CD4-positive, alpha-beta T cell treated with Interleukin-21 for 1 hour (primary cell): Measurements from ENCODE around the gene FKBP5.

Experiments
- DNase-seq: peaks from one replicate; pipeline ENCODE4 v3.0.0-alpha.2; 2020

Gene FKBP5

GRCh38 chr6:35654883-35655282, 33.8 kb downstream of the FKBP5 start:
- DNase-seq, result no peak

GRCh38 chr6:35651244-35651643, 37.5 kb downstream of the FKBP5 start:
- no peak for DNase-seq

DNA sequence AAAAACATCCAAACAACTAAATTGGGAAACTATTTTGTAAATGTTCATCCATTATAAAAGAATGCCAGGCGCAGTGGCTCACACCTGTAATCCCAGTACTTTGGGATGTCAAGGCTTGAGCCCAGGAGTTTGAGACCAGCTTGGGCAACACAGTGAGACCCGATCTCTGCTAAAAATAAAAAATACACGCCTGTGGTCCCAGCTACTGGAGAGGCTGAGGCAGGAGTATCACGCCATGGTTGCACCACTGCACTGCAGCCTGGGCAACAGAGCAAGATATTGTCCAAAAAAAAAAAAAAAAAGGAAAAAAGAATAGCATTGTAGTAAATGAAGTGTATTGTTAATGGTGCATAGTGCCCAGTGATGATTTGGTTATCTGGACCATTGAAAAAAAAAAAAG, 38.7 kb downstream of the FKBP5 start:
- DNase-seq, result no peak

DNA sequence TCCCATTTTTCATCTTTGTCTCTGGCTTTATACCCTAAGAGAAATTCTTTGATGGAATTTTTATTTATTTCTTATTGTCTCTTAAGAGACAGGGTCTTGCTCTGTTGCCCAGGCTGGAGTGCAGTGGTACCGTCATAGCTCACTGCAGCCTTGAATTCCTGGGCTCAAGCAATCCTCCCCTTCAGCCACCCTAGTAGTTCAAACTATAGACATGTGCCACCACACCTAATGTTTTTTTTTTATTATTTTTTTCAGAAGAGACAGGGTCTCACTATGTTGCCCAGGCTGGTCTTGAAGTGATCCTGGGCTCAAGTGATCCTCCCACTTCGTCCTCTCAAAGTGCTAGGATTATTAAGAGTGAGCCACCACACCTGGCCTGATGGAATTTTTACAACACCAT, 40.5 kb downstream of the FKBP5 start:
- no peak for DNase-seq

DNA sequence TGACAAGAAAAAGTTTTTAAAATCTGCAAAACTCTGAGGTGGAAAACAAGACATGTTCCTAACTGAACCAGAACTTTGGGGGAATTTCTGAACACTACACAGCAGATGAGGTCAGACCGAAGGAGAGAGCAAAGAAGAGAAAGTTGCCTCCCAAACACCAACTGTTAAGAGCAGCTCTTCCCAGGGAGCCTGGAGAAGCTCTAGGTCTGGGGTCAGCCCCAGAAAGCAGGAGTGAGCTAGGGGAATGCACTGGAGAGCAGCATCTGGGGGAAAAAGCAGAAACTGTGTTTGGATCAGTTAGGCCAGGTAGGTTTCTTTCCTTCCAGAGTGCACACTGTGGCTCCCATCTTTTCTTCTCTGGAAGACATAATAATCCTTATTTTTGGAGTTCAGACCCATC, 41.3 kb downstream of the FKBP5 start:
- DNase-seq, result no peak

- DNase-seq, result no peak
Observed at GRCh38 chr6:35643162-35643535, 45.6 kb downstream of the FKBP5 start.

DNA sequence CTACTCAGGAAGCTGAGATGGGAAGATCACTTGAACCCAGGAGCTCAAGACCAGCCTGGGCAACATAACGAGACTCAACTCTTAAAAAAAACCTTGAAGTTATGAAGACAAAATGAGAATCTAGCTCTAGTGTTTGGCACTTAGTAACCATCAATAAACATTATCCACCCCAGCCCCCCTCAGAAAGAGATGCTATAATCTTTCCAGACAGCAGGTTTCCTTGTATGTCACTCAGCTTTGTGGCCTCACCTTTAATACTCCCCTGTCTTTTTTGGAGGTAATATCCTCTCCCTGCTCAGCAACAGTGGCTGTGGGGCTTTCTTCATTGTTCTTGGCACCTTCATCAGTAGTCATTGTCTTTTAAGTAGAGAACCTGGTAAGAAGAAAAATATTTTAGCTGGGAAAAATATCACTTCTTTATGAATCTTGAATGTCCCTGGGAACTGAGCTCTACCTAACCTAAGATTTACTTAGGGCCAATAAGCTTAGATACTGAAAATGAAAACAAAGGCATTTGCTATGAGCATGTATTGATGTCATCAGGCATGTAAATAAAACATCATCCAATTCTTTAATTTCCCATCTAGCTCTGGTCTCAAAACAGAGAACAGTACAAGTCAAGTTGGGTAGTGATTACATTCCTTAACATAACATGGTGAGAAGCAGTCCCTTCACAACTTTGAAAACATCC, 46.1 kb downstream of the FKBP5 start:
- peak; percentile 17 for DNase-seq

GRCh38 chr6:35640017-35640664, 48.6 kb downstream of the FKBP5 start:
- no peak for DNase-seq

- no peak for DNase-seq
Observed at GRCh38 chr6:35638679-35639078, 50.0 kb downstream of the FKBP5 start.

DNA sequence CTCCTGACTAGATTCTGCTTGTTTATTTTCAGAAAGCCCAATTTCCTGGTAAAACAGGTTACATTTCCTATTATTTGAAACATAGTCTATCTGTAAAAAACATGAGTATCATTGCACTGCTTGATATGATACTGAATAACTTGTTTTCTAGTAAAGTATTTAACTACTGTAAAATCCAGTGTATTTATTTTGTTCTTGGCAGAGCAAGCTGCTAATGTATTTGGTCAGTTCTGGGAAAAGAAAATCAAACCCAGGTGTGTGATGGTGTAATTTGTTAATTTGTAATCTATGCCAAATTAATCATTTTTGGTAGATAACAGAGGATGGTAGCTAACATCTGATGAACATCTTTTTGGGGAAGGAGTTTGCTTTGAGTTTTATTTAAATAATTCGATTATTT, 50.8 kb downstream of the FKBP5 start:
- DNase-seq, result no peak

DNA sequence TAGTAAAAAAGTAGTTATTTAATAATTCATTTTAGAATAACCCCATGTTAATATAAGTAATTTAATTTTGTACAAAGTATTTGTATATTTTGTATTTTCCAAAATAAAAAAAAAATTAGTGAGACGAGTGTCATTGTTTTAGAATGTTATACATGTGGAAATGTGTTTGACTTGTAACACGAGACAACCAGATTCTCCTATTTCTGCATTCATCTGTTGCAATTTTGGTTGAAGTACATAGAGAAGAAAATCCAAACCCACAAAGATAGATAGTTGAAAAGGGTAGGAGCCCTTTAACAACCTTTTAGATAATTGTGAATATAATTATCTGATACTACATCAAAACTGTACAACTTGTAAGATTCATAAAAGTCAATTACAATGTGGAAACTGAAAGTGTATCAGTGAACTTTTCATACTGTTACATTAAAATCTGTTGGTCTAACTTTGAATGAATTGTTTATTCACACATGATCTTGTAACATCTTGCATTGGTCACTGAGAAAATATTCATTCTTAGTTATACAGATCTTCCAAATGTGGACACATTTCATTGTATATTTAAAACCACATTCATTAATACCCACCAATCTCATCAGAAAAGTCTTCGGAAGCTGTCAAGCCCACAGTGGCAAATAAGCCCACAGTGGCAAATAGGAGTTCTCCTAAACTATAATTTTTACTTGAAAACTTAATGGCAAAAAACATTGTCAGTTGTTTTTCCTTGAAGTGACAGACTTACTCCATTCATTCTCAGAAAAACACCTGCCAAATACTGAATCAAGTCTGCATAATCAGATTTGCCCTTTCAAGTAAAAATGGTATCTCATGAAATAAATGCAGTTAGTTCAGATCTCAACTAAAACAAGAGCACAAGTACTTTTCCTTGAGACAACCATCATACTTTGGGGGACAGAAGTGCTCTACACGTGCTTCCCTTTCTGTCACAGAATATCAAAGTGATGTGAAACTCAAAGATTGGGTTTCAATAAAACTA, 52.8 kb downstream of the FKBP5 start:
- no peak for DNase-seq

DNA sequence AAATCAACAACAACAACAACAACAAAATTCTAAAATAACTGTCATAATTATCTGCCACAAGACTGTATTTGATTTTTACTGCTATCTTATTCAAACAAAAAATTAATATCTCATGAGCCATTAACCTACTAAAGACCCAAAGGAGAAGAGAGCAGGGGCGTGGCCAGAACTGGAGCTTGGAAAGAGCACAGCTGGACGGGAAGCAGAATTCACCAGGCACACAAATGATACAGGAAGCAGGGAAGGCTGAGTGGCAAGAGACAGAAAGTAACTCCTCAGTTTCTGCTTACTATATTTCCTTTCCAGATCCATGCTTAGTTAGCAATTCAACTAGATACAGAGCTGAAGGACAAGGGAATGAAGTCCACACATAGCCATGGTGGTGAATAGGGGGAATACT, 54.4 kb downstream of the FKBP5 start:
- DNase-seq, result no peak

DNA sequence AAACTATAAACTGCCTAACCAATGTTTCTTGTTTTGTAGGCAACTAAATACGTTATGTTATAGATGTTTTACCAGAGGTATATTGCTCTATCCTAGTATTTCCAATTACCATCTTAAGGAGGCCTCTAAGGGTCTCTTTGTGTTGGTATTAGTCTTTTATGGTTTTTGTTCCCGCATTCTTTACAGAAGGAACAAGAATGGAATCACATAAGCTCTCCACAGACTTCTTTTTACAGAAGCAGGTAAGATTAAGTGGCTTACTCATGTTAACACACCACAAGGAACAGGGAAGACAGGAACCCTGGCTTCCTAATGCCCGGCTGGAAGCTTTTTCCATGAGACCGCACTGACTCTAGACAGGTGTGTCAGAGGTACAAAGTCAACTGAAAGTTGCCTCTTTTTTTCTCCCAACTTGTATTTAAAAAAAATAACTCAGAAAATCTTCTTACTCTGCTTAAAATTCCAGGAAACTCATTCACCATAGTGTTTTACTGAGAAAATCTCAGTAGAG, 55.1 kb downstream of the FKBP5 start:
- DNase-seq, result no peak

DNA sequence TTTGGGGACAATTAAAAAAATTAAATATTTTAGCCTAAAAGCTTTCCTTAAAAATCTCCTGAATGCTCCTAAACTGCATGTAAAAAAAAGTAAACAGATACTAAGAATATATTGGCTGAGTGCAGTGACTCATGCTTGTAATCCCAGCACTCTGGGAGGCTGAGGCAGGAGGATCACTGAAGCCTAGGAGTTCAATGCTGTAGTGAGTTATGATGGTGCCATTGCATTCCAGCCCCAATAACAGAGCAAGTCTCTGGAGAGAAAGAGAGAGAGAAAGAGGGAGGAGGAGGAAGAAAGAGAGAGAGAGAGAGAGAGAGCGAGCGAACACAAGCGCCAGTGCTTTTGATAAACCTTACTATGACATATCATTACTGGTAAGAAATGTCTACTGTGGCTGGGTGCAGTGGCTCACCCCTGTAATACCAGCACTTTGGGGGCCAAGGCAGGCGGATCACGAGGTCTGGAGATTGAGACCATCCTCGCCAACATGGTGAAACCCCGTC, 58.8 kb downstream of the FKBP5 start:
- no peak for DNase-seq

GRCh38 chr6:35626401-35626800, 62.3 kb downstream of the FKBP5 start:
- no peak for DNase-seq

DNA sequence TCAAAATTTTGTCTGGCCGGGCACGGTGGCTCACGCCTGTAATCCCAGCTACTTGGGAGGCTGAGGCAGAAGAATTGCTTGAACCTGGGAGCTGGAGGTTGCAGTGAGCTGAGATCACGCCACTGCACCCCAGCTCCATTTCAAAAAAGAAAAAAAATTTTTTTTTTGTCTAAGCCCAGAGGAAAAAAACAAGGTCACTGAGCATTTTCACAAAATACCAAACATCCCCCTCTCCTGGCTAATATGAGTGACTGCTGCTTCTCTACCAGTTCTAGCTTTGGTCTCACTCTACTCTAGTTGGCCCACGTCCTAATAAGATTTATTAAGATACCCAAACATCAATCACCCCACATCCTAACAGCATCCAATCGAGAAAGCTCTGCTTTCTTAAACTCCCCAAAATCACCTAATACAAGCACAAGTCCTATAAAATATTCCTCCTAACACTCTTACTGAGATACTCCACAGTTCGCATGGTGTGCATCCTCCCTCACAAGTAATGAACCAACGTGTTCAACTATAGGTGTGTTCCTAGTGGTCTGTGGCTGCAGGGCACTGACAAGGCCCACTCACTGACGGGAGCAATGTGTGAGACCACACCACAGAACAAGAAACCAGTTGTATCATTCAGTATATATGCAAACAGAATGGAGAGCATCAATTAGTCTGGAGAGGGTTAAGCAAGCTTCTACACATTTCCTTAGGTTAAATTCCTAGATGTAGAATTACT, 64.2 kb downstream of the FKBP5 start:
- peak; percentile 59 for DNase-seq

- no peak for DNase-seq
Observed at GRCh38 chr6:35622283-35622682, 66.4 kb downstream of the FKBP5 start.

GRCh38 chr6:35620706-35621105, 68.0 kb downstream of the FKBP5 start:
- DNase-seq, result no peak

- DNase-seq, result no peak
Observed at GRCh38 chr6:35613762-35614161, 75.0 kb downstream of the FKBP5 start.

DNA sequence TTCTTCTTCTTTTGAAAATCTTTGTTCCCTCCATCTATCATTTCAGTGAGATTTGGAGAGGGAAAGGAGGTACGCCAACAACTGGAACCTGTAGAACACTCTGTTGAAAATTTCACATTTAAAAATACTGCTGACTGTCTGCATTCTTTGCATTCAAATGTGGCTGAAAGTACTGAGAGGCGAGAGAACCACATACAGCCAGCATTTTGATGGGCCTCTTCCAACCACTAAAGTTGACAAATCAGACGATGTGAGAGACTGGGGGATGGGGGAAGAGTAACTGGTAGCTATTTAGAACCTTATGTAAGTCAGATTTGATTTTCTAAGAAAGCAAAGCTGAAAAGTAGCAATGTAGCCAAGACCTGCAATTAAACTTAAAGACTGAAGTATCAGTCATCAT, 77.5 kb downstream of the FKBP5 start:
- DNase-seq, result peak; percentile 49

DNA sequence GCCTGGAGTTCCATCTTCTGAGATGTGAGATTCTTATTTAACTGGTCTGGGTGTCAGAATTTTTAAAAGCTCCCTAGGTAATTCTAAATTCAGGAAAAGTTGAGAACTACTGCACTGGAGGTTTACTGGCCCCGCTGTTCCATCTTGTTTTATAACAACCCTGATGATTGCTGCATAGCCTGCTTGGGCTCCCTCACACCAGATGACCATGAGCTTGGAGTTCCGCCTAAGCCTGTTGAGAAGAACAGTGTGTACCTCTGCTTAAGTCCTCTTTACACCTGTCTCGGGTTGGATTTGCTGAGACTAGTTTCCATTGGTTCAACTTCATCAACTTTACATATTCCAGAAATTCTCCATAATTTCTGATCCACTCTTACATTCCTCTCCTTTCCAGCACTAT, 77.9 kb downstream of the FKBP5 start:
- no peak for DNase-seq

GRCh38 chr6:35609588-35609987, 79.1 kb downstream of the FKBP5 start:
- no peak for DNase-seq
